Right cardiac atrium (tissue), 5 donors: ENCODE data around the gene SUN2. TPM values are rescaled to one million over a fixed set of nuclear protein-coding genes. Genes with fewer than 3 reads are reported as not detected.

Source experiments
- ATAC-seq, 2 donors: fragments of 200-7000 bp; cut with Tn5 transposase; one replicate each; pipeline versions ENCODE4 v1.8.0 to v1.9.1; 2020; ENCODE audit warnings: moderate library complexity in 2 of 2, mild to moderate bottlenecking in 1 of 2
- DNase-seq, 3 donors: peaks; one replicate each; pipeline ENCODE4 v3.0.0-alpha.2; 2020
- H3K27ac ChIP-seq: one replicate; pipeline ENCODE4 v1.5.1; 2013; ENCODE audit warnings: mild to moderate bottlenecking, low read length, control low read depth, moderate library complexity
- H3K27me3 ChIP-seq: one replicate; pipeline ENCODE4 v1.6.1; 2013; ENCODE audit not compliant: control insufficient read depth, insufficient read depth
- H3K4me1 ChIP-seq: one replicate; pipeline ENCODE4 v1.6.1; 2013; ENCODE audit warnings: low read length; ENCODE audit not compliant: control insufficient read depth, insufficient read depth
- H3K4me3 ChIP-seq: one replicate; pipeline ENCODE4 v1.5.1; 2013; ENCODE audit warnings: low read length, control low read depth
- H3K9me3 ChIP-seq: one replicate; pipeline ENCODE4 v1.6.1; 2013; ENCODE audit warnings: low read length; ENCODE audit not compliant: control insufficient read depth
- WGBS: extraction: QIAGEN DNeasy Blood & Tissue Kit; methylation state at CpG from one replicate; pipeline ENCODE4 v1.1.7; 2013; 5-methylcytosine and 5-hydroxymethylcytosine counted together
- intact Hi-C, 4 donors: fragments of 100-400 bp; cut with DNase I; formaldehyde crosslinking; loops; one replicate each; pipeline versions ENCODE4 v1.11.0 to v1.14.0; 2022 to 2023
- polyA plus RNA-seq: library from polyadenylated mRNA; stranded (reverse); fragments of 200-250 nt; gene quantifications from one replicate; pipeline ENCODE4 v1.2.3, GENCODE V29; 2013
- total RNA-seq, 4 donors: library from RNA; stranded (reverse); fragmentation: NEBNext Ultra II Directional; extraction: Animal tissue kit (Norgen Biotek cat#: 25700); gene quantifications; one replicate each; pipeline ENCODE4 v1.2.1, GENCODE V29; 2021
- donor health status: healthy with polysubstance abuse.
- donor health status: DM: no; HTN: yes; CAD: no.
- donor health status: DM: no; HTN: no; CAD: no.
- donor health status: DM: no; HTN: yes; CAD: no; lungs with severe emphysema.
- donor health status: DM: yes; HTN: yes; CAD: no.

Gene SUN2
- total and polyA plus RNA-seq, 5 donors: 61.7 to 123 (median 110) TPM

DNA sequence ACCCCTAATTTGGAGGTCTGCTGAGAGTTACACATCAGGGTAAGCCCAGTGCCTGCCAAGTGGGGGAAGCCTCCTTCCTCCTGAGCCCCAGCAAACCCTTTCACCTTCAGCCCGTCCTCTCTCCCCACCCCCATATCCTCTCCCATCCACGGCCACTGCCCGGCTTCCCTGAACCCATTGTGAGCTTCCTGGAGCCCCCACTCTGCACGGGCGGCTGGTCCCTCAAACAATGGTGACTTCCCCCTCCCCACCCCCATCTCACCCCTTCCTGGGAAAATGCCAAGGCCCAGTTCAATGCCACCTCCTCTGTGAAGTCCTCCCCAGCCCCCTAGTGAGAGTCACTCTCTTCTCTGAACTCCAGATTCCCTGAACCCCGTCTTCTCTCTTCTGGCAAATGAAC, 20.3 kb upstream of the SUN2 start:
- Histone ChIP-seq H3K9me3 (no peaks in the 10 kb centered on the region), H3K4me1 (no peaks in the 10 kb centered on the region), H3K27ac (no peak overlapping the region), H3K4me3 (no peak overlapping the region), H3K27me3 (no peaks in the 10 kb centered on the region)
- WGBS: 59% methylated on average over 6 of the region's 6 CpGs
- DNase-seq (no peak), ATAC-seq (no peak)
- intact Hi-C loops: loop anchor here in 2 of 4 donors (10.0 kb wide), 2 partner anchors 69 to 349 kb away; partner anchors contain the start of gene NPTXR (in 1 of the 2)

DNA sequence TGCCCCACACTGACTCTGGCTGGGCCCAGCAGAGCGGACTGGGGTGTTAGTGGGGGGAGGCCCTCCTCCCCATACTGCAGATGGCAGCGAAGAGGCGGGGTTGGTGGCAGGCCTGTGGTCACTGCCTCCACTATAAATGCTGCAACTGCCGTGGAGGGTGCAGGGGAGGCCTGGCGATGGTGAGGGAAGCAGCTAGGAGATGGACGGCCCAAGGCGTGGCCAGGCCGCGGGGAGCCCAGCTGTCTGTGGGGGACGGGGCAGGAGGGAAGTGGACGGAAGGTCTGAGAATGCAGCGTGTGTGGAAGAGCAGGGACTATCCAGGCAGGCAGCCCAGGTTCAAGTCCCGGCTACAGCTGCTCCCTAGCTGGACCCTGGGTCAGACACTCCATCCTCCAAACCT, 19.9 kb upstream of the SUN2 start:
- Histone ChIP-seq H3K9me3 (no peaks in the 10 kb centered on the region), H3K27me3 (no peaks in the 10 kb centered on the region), H3K27ac (no peak overlapping the region), H3K4me3 (no peak overlapping the region), H3K4me1 (no peaks in the 10 kb centered on the region)
- WGBS: 73% methylated on average over 13 of the region's 13 CpGs
- ATAC-seq: no peak
- intact Hi-C loops: loop anchor here in 2 of 4 donors (10.0 kb wide), 2 partner anchors 69 to 349 kb away; partner anchors contain the start of gene NPTXR (in 1 of the 2)
- no peak for DNase-seq

DNA sequence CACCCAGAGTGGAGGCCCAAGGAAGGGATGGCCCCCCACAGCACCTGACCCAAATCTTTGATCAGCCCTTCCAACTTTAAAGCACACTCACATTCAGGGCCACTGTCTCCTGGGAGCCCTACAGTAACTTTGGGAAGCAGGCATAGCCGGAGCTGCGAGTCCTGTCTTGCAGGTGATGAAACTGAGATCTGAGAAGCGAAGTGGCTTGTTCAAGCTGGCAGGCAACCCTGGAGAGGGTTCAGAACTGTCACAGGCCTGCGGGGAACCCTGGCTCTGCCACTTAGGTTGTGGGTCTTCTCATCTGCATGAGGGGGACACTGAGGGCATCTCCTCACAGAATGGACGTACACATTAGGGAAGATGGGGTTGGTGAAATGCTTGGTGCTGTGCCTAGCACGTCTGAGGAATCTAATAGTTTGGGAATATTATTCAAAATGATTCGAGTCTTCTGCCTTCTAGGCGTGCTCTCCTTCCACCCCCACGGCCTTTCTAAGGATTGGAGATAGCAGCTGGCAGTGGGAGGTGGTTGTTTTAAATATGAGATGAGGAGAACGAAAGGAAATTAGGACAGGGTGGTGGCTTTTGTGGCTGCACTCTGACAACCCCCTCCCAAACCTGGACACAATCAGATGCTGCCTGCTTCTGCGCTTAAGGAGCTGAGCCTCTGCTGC, 18.8 kb upstream of the SUN2 start:
- intact Hi-C loops: loop anchor here in 2 of 4 donors (5.0 to 10.0 kb wide), 3 partner anchors 68 to 350 kb away; partner anchors contain the start of gene NPTXR (in 2 of the 2)
- ATAC-seq (no peak), DNase-seq (peak in 1 of 3 donors; percentile 13)
- Histone ChIP-seq H3K27me3 (no peaks in the 10 kb centered on the region), H3K27ac (no peak overlapping the region), H3K9me3 (no peaks in the 10 kb centered on the region), H3K4me3 (no peak overlapping the region), H3K4me1 (no peaks in the 10 kb centered on the region)
- WGBS: 62% methylated on average over 11 of the region's 11 CpGs

DNA sequence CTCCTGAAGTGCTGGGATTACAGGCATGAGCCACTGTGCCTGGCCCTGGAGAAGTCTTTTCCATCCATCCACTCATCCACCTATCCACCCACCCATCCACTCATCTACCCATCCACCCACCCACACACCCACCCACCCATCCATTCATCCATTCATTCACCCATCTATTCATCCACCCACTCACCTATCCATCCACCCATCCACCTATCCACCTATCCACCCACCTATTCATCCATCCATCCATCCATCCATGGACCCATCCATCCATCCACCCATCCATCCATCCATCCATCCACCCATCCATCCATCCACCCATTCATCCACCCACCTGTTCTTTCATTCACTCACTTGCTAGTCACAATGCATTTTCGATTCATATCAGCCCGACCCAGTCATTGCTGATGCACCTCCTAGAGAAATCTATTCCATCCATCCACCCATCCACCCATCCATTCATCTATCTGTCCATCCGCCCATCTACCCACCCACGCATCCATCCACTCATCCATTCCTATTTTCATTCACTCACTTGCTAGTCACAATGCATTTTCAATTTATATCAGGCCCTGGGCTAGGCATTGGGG, 17.7 kb upstream of the SUN2 start:
- Histone ChIP-seq H3K9me3 (no peaks in the 10 kb centered on the region), H3K27ac (no peak overlapping the region), H3K4me3 (no peak overlapping the region), H3K27me3 (no peaks in the 10 kb centered on the region), H3K4me1 (no peaks in the 10 kb centered on the region)
- 98% methylated on average over 4 of the region's 4 CpGs for WGBS
- ATAC-seq (no peak), DNase-seq (no peak)
- intact Hi-C loops: loop anchor here in 2 of 4 donors (5.0 to 10.0 kb wide), 3 partner anchors 69 to 351 kb away; partner anchors contain the start of gene NPTXR (in 2 of the 2)

DNA sequence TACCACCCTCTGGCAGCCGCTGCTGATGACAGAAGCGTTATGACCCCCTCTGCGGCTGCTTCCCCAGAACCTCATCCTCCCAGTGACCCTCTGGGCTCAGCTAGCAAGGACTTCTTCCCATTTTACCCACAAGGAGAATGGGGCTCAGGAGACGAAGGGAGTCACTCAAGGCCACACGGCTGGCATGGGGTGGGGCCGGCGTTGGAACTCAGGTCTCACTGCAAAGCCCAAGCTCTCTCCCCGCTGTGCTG, 16.8 kb upstream of the SUN2 start:
- intact Hi-C loops: loop anchor here in 2 of 4 donors (5.0 to 10.0 kb wide), 3 partner anchors 70 to 352 kb away; partner anchors contain the start of gene NPTXR (in 2 of the 2)
- no peak for ATAC-seq

DNA sequence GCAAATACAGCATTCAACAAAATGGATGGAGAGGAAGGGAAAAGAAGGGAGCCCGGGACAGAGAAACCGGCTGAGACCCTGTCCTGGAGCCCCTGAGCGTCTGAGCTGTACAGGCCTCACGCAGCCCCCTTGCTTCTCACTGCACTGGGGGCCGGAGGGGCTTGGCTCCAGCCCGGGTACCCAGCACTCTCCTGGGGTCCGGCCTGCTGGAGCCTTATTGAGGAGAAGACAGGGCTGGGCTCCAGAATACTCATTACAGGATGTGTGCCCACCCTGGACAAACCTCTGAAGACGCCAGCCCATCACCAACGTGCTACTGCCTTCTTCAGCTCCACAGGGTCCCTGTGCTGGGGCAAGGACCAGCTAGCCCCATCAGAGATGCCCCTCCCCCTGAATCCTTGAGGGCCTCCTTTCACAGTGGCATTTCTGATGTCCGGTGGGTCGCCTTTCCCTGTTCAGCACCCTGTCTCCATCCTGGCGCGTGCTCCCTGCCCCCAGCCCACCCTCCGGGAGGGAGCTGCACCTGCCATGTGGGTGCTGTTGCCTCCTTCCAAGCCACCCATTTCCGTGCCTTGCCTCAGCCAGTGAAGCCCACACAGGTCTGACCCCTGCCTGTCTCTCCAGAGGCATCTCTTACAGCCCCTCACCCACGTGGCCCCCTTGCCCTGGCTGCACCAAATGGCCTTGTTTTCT, 14.6 kb upstream of the SUN2 start:
- no peaks in the 10 kb centered on the region for H3K9me3 ChIP-seq
- intact Hi-C loops: loop anchor here in 2 of 4 donors (5.0 to 10.0 kb wide), 3 partner anchors 72 to 354 kb away; partner anchors contain the start of gene NPTXR (in 2 of the 2)

More for the DNA sequence above, 16.8 kb upstream of the SUN2 start:
- no peak for DNase-seq
- H3K9me3 ChIP-seq: no peaks in the 10 kb centered on the region
- H3K4me3 ChIP-seq: no peak overlapping the region
- H3K27ac ChIP-seq: no peak overlapping the region
- no peaks in the 10 kb centered on the region for H3K4me1 ChIP-seq
- no peaks in the 10 kb centered on the region for H3K27me3 ChIP-seq
- WGBS: 71% methylated on average over 8 of the region's 8 CpGs

DNA sequence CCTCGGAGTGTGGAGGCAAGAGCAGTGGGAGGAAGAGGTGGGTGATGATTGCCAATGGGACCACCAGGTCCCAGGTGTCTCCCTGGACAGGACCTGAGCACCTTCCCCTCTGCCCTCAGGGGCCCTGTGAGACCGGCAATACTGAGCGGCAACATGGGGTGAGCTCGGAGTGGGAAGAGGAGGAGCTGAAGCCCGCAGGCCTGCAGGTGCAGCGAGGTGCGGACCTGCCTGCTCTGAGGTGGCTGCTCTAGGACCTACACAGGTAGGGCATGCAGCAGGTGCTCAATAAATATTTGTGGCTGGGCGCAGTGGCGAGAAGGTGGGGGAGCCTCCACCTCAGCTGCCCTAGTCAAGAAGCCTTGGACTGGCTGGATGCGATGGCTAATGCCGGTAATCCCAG, 12.2 kb upstream of the SUN2 start:
- no peaks in the 10 kb centered on the region for H3K27me3 ChIP-seq
- H3K4me3 ChIP-seq: no peak overlapping the region
- ATAC-seq (no peak), DNase-seq (peak in 1 of 3 donors; percentile 8)
- no peaks in the 10 kb centered on the region for H3K4me1 ChIP-seq
- WGBS: 91% methylated on average over 11 of the region's 11 CpGs
- no peak overlapping the region for H3K27ac ChIP-seq
- no peaks in the 10 kb centered on the region for H3K9me3 ChIP-seq
- intact Hi-C loops: loop anchor here (5.0 to 10.0 kb wide), 4 partner anchors 74 to 237 kb away; partner anchors contain the start of genes CBX6 (in 1 of the 4) and NPTXR (in 1 of the 4)

More for the DNA sequence above, 14.6 kb upstream of the SUN2 start:
- Histone ChIP-seq H3K27ac (no peak overlapping the region), H3K27me3 (no peaks in the 10 kb centered on the region), H3K4me1 (no peaks in the 10 kb centered on the region), H3K4me3 (no peak overlapping the region)
- DNase-seq (peak in 2 of 3 donors; percentile 3 to 42), ATAC-seq (no peak)
- WGBS: 92% methylated on average over 16 of the region's 16 CpGs

DNA sequence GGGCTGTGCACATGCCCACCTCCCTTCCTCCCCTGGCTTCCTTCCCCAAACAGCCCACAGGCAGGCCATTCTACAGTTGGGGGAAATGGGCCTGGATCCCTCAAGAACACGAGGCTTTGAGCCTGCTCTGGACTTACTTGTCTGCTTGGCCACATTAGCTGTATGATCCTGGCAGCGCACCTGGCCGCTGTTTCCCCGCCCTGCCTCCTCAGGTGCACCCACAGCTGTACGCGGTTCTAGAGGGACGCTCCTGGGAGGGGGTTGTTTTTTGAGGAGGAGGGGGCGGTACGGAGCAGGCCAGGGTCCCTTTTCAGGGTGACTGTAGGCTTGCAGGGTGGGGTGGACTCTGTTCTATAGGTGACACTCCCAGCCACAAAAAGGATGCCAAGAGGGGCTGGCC, 11.5 kb upstream of the SUN2 start:
- intact Hi-C loops: loop anchor here (5.0 to 10.0 kb wide), 4 partner anchors 75 to 237 kb away; partner anchors contain the start of genes CBX6 (in 1 of the 4) and NPTXR (in 1 of the 4)
- H3K27ac ChIP-seq: no peak overlapping the region
- 85% methylated on average over 9 of the region's 9 CpGs for WGBS
- no peak overlapping the region for H3K4me3 ChIP-seq
- no peaks in the 10 kb centered on the region for H3K4me1 ChIP-seq
- H3K27me3 ChIP-seq: no peaks in the 10 kb centered on the region
- ATAC-seq: no peak
- no peaks in the 10 kb centered on the region for H3K9me3 ChIP-seq
- DNase-seq: peak in 1 of 3 donors; percentile 50

DNA sequence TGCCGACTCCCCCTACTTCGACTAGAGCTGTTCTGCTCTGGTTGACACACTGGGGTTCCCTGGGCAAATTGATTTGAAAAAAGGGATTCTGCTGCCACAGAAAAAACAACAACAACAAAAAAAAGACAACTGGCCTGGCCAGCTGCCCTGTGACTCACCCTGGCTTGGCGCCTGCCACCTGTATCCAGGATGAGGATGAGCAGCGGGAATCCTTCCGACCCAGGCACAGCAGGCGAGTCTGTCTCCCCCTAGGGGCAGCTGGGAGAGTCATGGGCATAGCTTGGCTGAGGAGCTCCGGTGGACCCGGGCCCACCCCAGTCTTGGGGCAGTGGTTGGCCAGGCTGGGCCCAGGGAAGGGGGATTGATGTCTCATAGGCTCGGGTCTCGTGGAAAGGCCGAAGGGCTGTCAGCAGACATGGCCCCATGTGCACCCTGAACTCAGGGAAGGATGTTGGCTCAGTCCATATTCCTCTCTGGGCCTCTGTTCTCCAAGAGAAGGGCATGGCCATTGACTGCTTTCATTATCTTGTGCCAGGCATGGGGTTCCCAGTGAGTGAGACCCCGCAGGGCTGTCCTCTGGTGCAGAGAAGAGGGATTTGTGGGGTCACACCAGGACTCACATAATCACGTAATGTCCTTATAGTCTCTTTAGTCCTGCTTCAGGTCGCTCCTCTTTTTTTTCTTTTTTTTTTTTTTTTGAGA, 10.4 kb upstream of the SUN2 start:
- DNase-seq (peak in 2 of 3 donors; percentile 41 to 76), ATAC-seq (peak; percentile 20 to 22)
- Histone ChIP-seq H3K9me3 (no peaks in the 10 kb centered on the region), H3K4me3 (no peak overlapping the region), H3K4me1 (no peaks in the 10 kb centered on the region), H3K27ac (no peak overlapping the region), H3K27me3 (no peaks in the 10 kb centered on the region)
- 48% methylated on average over 14 of the region's 14 CpGs for WGBS
- intact Hi-C loops: loop anchor here (5.0 to 10.0 kb wide), 4 partner anchors 76 to 239 kb away; partner anchors contain the start of genes CBX6 (in 1 of the 4) and NPTXR (in 1 of the 4)

DNA sequence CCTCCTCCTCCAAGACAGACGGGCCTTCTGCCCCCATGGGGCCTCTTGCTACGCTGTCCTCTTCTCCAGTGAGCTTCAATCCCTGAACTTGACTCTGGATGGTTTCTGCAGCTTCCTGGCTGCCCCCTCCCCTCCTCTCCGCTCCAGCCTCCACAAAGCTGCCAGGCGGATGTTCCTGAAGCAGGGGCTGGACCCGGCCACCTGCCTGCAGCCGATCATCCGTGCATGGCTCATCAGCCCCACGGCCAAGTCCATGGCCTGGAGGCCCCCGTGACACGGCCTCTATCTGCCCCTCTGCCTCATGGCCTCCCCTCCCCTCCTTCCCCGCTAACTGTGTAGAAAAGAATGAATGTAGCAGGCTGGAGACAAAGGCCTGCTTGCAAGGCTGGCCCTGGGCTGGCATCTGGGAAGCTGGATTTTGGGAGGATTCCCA, 6.8 kb upstream of the SUN2 start:
- DNase-seq (peak in 1 of 3 donors; percentile 47), ATAC-seq (no peak)
- Histone ChIP-seq H3K27me3 (no peaks in the 10 kb centered on the region), H3K27ac (no peak overlapping the region), H3K4me1 (no peaks in the 10 kb centered on the region), H3K4me3 (no peak overlapping the region), H3K9me3 (no peaks in the 10 kb centered on the region)
- intact Hi-C loops: loop anchor here in 2 of 4 donors (10.0 kb wide), 2 partner anchors 112 to 242 kb away; partner anchors contain the start of gene CBX6 (in 1 of the 2)
- WGBS: 60% methylated on average over 11 of the region's 11 CpGs
